ENCODE data around the gene FCMR.

FCMR gene

GRCh38 chr1:206899717-206900116 lies 22.0 kb downstream of the FCMR start:
- no peak overlapping the region for H2AFZ ChIP-seq (ENCODE audit: low read length)
- H4K20me1 ChIP-seq (ENCODE audit: insufficient read depth, low read length): no peaks in the 10 kb centered on the region
- no peak overlapping the region for H3K9ac ChIP-seq (ENCODE audit: low read length)
- H3F3A ChIP-seq (ENCODE audit: insufficient read depth, low read length): no peaks in the 10 kb centered on the region
- H3K4me1 ChIP-seq (ENCODE audit: insufficient read depth, low read length, severe bottlenecking): no peaks in the 10 kb centered on the region
- H3K4me2 ChIP-seq (ENCODE audit: low read length): no peak overlapping the region
- no peaks in the 10 kb centered on the region; the same call in 1 of the 2 replicates for H3K27me3 ChIP-seq (ENCODE audit: insufficient read depth, low read length)
- no peaks in the 10 kb centered on the region for H3K9me2 ChIP-seq (ENCODE audit: low read depth, low read length)
- H3K36me3 ChIP-seq (ENCODE audit: insufficient read depth, low read length): no peaks in the 10 kb centered on the region
- no peaks in the 10 kb centered on the region for H3K79me2 ChIP-seq (ENCODE audit: insufficient read depth, low read length)
- no peak overlapping the region for H3K4me3 ChIP-seq (ENCODE audit: low read depth, low read length, poor library complexity, severe bottlenecking)
- TF ChIP-seq EZH2 (IDR thresholded peaks at IDR 0.05; ENCODE audit: borderline replicate concordance, low read length): no peak
- no peak for TF ChIP-seq CTCF (IDR thresholded peaks at IDR 0.05; ENCODE audit: low read length)
- no peak overlapping the region for H3K27ac ChIP-seq (ENCODE audit: low read depth, low read length, poor library complexity, severe bottlenecking)
- no peaks in the 10 kb centered on the region for H3K9me3 ChIP-seq (ENCODE audit: low read length)

- no peaks in the 10 kb centered on the region for H3K9me3 ChIP-seq (ENCODE audit: low read length)
- TF ChIP-seq CTCF (IDR thresholded peaks at IDR 0.05; ENCODE audit: low read length): no peak
- TF ChIP-seq EZH2 (IDR thresholded peaks at IDR 0.05; ENCODE audit: borderline replicate concordance, low read length): no peak
- H3K9ac ChIP-seq (ENCODE audit: low read length): no peak overlapping the region
- no peak overlapping the region for H3K4me2 ChIP-seq (ENCODE audit: low read length)
- H3K4me3 ChIP-seq (ENCODE audit: low read depth, low read length, poor library complexity, severe bottlenecking): no peak overlapping the region
- H3K4me1 ChIP-seq (ENCODE audit: insufficient read depth, low read length, severe bottlenecking): no peaks in the 10 kb centered on the region
- no peaks in the 10 kb centered on the region for H3K79me2 ChIP-seq (ENCODE audit: insufficient read depth, low read length)
- H4K20me1 ChIP-seq (ENCODE audit: insufficient read depth, low read length): no peaks in the 10 kb centered on the region
- no peaks in the 10 kb centered on the region for H3K36me3 ChIP-seq (ENCODE audit: insufficient read depth, low read length)
- no peak overlapping the region for H3K27ac ChIP-seq (ENCODE audit: low read depth, low read length, poor library complexity, severe bottlenecking)
- no peaks in the 10 kb centered on the region for H3K9me2 ChIP-seq (ENCODE audit: low read depth, low read length)
- no peaks in the 10 kb centered on the region for H3F3A ChIP-seq (ENCODE audit: insufficient read depth, low read length)
- H2AFZ ChIP-seq (ENCODE audit: low read length): no peak overlapping the region
- H3K27me3 ChIP-seq (ENCODE audit: insufficient read depth, low read length): no peaks in the 10 kb centered on the region; the same call in 1 of the 2 replicates
Measured at GRCh38 chr1:206898915-206899431, 22.8 kb downstream of the FCMR start.

- Histone ChIP-seq H3K27me3 (ENCODE audit: insufficient read depth, low read length) (peaks cover 2% of the 10 kb centered on the region; the same call in 1 of the 2 replicates), H3K4me2 (ENCODE audit: low read length) (no peak overlapping the region), H3K9me2 (ENCODE audit: low read depth, low read length) (no peaks in the 10 kb centered on the region), H2AFZ (ENCODE audit: low read length) (no peak overlapping the region), H4K20me1 (ENCODE audit: insufficient read depth, low read length) (no peaks in the 10 kb centered on the region), H3K27ac (ENCODE audit: low read depth, low read length, poor library complexity, severe bottlenecking) (no peak overlapping the region), H3K36me3 (ENCODE audit: insufficient read depth, low read length) (no peaks in the 10 kb centered on the region), H3K9ac (ENCODE audit: low read length) (no peak overlapping the region), H3K79me2 (ENCODE audit: insufficient read depth, low read length) (no peaks in the 10 kb centered on the region), H3K9me3 (ENCODE audit: low read length) (no peaks in the 10 kb centered on the region), H3F3A (ENCODE audit: insufficient read depth, low read length) (no peaks in the 10 kb centered on the region), H3K4me3 (ENCODE audit: low read depth, low read length, poor library complexity, severe bottlenecking) (no peak overlapping the region), H3K4me1 (ENCODE audit: insufficient read depth, low read length, severe bottlenecking) (no peaks in the 10 kb centered on the region)
- TF ChIP-seq EZH2 (IDR thresholded peaks at IDR 0.05; ENCODE audit: borderline replicate concordance, low read length) (no peak), CTCF (IDR thresholded peaks at IDR 0.05; ENCODE audit: low read length) (no peak)
Measured at GRCh38 chr1:206898089-206898914, 23.4 kb downstream of the FCMR start.

All from OCI-LY1 (cell line).